Cardiac septum (tissue), 1 donor: ENCODE measurements around the gene TPP2. TPM values are rescaled to one million over a fixed set of nuclear protein-coding genes. Genes with fewer than 3 reads are reported as not detected.

Experiments used
- DNase-seq: peaks from one replicate; pipeline ENCODE4 v3.0.0-alpha.2; 2020; ENCODE audit warnings: low spot score
- intact Hi-C: fragments of 100-400 bp; cut with DNase I; formaldehyde crosslinking; loops from one replicate; pipeline ENCODE4 v1.14.0; 2022
- total RNA-seq: library from RNA; stranded (reverse); fragmentation: NEBNext Ultra II Directional; extraction: Animal tissue kit (Norgen Biotek cat#: 25700); gene quantifications from one replicate; pipeline ENCODE4 v1.2.1, GENCODE V29; 2021
- donor health status: DM: no; HTN: no; CAD: no.

Gene TPP2
- total RNA-seq, 1 donor from 2014 or later, result 31.0 TPM

GRCh38 chr13:102645701-102646100, 48.9 kb downstream of the TPP2 start:
- no peak for DNase-seq
- intact Hi-C loops, result no loop called here

DNA sequence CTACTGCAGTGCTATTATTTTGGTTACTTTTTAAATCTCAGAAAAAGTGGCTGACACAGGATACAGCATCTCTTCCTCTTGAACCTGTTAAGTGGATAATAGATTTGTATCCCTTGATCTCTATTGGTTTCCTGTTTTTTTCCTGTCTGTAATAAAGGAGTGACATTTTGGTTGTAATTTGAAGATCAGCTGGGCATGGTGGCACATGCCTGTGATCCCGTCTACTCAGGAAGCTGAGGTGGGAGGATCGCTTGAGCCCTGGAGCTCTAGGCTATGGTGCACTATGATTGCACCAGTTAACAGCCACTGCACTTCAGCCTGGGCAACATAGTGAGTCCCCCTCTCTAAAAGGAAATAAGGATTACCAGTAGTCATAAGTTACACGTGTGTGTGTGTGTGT, 51.3 kb downstream of the TPP2 start:
- intact Hi-C loops, result no loop called here
- DNase-seq, result no peak

DNA sequence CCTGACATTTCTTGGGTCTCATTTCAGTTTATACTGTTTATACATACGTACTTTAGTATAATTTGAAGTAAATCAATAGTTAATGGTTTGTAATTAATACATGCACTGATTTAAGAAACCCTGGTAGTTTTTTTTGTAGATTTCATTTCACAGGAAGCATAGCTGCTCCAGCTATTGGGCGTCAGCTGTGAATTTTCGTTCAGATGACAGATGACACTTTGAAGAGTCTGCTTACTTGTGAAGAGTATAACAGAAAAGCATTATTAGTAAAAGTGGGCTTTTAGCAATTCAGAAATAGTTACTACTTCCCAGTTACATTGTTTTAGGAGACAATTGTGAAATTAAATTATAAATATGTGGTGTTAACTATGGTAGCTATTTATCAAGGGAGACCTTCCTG, 53.7 kb downstream of the TPP2 start:
- intact Hi-C loops, result no loop called here
- DNase-seq, result no peak

GRCh38 chr13:102651392-102651791, 54.6 kb downstream of the TPP2 start:
- intact Hi-C loops, result no loop called here
- no peak for DNase-seq

GRCh38 chr13:102651892-102652291, 55.1 kb downstream of the TPP2 start:
- no peak for DNase-seq
- intact Hi-C loops, result no loop called here

DNA sequence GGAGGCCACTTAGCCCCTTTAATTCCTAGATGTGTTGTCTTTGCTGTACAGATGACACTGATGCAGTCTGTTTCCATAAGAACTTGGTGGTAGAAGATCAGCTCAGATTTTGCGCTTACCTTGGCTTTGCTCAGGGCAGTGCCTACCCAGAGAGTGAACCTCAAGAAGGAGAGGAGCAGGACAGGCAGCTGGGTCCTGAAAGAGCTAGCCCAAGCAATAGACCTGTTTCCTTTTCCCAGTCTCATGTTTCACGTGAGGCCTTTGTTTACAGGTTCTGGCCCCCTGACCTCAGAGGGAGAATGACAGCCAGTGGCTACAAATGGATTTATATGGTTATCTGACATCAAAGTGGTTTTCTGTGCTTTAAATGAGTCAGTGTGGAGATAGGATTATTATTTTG, 58.0 kb downstream of the TPP2 start:
- intact Hi-C loops, result no loop called here
- no peak for DNase-seq

DNA sequence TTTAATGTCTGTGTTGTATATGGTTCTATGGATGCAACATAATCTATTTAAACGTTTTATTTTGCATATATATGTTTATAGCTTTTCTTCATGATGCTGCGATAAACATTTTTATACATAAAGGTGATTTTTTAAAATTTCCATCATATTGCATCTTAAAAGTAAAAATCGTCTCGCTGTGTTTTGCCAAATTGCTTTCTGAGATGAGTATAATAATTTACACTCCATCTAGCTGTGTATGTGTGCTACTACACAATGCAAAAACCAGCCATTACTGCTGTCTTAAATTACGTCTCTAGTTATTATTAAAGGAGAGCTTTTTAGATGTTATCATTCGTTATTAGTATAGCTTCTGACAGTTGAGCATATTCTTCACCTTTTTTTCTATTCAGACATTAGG, 60.8 kb downstream of the TPP2 start:
- intact Hi-C loops, result no loop called here
- DNase-seq, result no peak

GRCh38 chr13:102658660-102659059, 61.9 kb downstream of the TPP2 start:
- intact Hi-C loops, result no loop called here
- DNase-seq, result no peak

- intact Hi-C loops, result no loop called here
- DNase-seq, result no peak
Measured at GRCh38 chr13:102659168-102659713, 62.5 kb downstream of the TPP2 start.

DNA sequence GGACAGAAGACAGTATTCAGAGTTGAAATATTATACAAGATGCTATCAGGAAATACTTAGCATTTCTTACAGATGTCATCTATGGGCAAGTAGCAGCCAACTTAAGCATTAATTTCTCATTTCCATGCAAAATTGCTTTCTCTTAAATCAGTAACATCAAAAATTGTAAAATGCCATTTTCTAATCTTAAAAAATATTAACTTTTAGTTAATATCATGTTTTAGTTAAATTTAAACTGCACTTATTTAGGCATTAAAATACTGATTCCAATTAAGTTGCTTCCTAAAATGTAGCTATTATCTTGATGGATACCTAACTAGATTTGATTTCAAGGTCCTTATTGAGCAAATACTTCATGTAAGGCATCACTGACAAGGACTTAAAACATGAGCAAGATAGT, 70.2 kb downstream of the TPP2 start:
- DNase-seq, result no peak
- intact Hi-C loops, result no loop called here

DNA sequence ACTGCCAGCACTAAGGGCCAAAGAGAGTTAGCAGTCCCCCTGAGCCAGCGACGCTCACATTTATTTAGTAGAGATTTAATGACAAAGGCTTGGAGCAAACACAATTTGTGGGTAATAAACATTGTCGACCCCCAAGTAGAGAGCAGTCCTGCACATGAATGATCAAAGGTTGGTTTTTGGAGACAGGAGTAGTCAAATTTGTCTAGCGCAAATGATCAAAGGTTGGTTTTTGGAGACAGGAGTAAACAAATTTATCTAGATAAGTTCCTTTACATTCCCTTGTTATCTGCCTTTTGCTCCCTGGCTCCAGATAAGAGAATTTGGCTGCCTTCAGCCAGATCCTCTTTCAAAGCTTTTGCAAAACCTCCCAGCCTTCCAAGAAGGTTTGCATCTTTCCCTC, 71.1 kb downstream of the TPP2 start:
- DNase-seq, result no peak
- intact Hi-C loops, result no loop called here

DNA sequence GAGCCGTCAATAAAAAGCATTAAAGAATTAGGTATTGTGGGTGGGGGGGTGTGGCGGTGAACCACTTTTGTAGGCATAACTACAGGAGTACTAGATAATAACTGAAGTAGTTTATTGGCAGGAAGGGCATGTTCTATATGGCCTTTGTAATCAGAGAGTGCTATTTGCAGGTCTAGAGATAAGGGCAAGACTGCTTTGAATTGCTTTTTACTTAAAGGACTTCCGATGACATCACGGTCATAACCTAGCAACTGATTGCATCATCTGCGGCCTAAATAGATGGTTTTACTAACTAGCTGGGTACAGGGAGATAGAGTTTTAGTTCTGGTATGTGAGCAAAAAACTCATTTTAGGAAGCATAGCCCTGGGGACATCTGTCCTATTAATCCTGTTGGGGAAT, 73.3 kb downstream of the TPP2 start:
- no peak for DNase-seq
- intact Hi-C loops, result no loop called here

- intact Hi-C loops, result no loop called here
- no peak for DNase-seq
Measured at GRCh38 chr13:102675115-102675514, 78.3 kb downstream of the TPP2 start.

- intact Hi-C loops, result no loop called here
- DNase-seq, result no peak
Measured at GRCh38 chr13:102677122-102677521, 80.3 kb downstream of the TPP2 start.

DNA sequence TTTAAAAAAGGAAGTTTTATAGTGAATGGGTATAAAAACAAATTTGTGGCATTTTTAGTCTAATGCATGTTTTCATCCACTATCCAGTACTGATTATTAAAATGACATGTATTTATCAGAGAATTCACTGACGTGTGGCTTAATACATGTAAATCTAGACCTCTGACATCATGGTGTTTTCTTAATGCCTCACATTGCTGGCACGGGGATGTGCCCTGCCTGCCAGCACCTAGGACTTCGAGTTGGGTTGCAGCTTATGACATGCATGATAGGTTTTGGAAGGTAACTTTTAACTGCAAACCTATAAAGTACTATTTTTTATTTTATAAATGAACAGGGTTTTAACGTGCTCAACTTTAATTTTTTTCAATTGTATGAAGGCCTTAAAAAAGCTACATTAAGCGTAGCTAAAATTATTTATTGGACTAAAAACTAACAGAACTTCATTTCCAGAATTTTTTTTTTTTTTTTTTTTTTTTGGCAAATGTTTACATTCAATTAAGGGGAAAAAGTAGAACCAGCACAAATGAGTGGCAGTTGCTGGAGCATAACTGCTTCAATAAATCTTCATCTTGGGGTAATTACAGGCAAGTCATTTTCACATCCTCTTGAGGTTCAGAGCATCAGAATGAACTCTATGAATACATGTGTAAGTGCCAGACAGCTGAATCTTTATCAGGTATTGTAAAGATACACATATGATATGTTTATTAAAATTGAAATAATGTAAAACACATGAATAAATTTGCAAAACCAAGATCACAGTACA, 81.7 kb downstream of the TPP2 start:
- intact Hi-C loops, result no loop called here

GRCh38 chr13:102679449-102680132, 82.8 kb downstream of the TPP2 start:
- intact Hi-C loops, result no loop called here
- no peak for DNase-seq

More for the DNA sequence above, 81.7 kb downstream of the TPP2 start:
- DNase-seq, result no peak

- intact Hi-C loops, result no loop called here
- no peak for DNase-seq
Measured at GRCh38 chr13:102680133-102680717, 83.4 kb downstream of the TPP2 start.

DNA sequence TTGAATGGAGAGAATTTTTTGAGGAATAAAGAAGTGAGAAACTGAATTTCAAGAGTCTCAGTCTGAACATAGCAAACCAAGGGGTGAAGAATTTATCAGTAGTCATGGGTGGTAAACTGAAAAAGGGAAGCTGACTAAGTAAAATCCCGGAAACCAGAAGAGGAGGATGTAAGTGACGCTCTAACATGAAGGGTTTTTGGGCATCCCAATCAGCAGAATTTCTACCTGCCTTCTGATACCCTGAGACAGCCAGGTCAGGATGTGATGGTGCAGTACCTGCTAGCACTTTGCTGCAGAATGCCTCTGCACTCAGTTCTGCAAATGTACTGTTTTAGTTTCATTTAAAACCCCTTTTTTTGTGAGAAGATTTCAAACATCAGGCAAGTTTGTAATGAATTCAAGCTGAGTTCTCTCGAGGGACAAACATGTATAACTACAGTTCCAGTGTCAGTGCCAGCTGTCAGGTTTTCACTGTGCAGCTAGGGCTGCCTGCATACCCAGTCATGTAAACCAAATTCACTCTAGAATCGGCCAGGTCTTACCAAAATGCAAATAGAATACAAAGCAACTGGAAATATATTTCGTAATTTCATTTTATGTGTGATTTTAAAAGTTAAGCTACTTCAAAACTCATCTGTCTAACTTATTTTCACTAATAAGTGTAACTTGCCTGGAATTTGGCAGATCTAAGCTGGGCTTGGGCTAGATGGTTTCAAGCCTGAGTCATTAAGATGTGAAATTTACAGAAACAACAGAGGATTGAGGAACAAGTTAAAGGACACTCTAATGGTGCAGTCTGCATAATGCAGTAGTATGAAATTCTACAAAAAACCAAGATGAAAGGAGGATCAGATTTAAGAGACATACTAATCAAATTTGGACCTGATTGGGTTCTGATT, 84.3 kb downstream of the TPP2 start:
- DNase-seq, result no peak
- intact Hi-C loops, result no loop called here

DNA sequence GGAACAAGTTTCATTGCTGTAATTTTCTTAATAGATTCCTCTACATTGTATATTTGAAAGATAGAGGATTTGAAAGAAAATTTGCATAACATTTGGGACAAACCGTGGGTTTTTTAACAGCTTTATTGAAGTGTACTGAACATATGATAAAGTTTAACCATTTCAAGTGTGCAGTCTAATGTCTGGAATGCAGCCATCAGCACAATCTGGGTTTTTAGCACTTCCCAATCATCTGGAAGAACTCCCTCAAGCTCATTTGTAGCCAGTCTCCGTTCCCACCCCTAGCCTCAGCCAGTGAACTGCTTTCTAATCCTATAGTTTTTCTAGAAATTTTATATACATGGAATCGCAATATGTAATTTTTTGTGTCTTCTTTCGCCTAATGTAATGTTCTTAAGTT, 85.4 kb downstream of the TPP2 start:
- intact Hi-C loops, result no loop called here
- DNase-seq, result no peak

DNA sequence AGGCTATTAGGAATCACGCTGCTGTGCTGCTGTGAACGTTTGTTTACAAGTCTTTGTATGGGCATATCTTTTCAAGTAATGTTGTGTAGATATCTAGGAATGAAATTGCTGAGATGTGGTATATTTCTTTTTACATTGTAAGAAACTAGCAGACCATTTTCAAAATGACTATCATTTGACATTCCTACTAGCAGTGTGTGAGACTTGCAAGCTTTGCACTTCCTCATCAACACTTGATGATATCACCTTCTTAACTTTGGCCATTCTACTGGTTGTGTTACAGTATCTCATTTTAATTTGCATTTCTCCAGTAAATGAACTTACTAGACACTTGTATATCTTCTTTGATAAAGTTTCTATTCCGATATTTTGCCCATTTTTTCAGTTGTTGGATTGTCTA, 85.9 kb downstream of the TPP2 start:
- intact Hi-C loops, result no loop called here
- DNase-seq, result no peak
